ENCODE data around the gene ADAM10.
A peak's percentile ranks its signal among the peaks of the same experiment; 100 is the strongest.

The ADAM10 gene

DNA sequence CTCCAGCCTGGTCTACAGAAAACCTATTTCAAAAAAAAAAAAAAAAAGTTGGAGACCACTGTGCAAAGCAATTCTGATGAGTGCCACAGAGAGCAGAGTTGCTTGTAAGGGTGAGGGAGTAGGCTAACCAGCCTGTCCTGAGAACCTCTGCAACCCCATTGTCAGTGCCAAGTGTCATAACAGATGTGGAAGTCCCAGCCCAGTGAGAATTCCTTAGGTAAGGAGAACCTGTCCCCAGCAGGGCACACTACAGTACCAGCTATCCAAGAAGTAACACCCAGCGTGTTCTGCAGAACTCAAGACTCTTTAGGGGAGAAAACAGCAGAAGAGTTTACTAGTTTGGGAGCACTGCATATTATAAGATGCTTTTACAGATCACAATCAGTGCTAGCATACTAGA is 161.4 kb downstream of the ADAM10 start:
- TF ChIP-seq, protein P1, sequence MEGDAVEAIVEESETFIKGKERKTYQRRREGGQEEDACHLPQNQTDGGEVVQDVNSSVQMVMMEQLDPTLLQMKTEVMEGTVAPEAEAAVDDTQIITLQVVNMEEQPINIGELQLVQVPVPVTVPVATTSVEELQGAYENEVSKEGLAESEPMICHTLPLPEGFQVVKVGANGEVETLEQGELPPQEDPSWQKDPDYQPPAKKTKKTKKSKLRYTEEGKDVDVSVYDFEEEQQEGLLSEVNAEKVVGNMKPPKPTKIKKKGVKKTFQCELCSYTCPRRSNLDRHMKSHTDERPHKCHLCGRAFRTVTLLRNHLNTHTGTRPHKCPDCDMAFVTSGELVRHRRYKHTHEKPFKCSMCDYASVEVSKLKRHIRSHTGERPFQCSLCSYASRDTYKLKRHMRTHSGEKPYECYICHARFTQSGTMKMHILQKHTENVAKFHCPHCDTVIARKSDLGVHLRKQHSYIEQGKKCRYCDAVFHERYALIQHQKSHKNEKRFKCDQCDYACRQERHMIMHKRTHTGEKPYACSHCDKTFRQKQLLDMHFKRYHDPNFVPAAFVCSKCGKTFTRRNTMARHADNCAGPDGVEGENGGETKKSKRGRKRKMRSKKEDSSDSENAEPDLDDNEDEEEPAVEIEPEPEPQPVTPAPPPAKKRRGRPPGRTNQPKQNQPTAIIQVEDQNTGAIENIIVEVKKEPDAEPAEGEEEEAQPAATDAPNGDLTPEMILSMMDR (conservative IDR thresholded peaks at IDR 0.05; ENCODE audit: low read depth, low read length) = no peak
- Histone ChIP-seq H3K4me2 (peak overlapping the region; percentile 63; the same call in 1 of the 2 replicates), H4K20me1 (ENCODE audit: insufficient read depth) (no peaks in the 10 kb centered on the region), H3K9ac (no peak overlapping the region), H2AFZ (ENCODE audit: low read depth) (no peak overlapping the region), H3K4me3 (IDR thresholded peaks at IDR 0.05; ENCODE audit: insufficient read depth, low read depth, low read length) (no peak overlapping the region), H3K36me3 (ENCODE audit: insufficient read depth) (no peaks in the 10 kb centered on the region), H3K4me1 (ENCODE audit: low read depth, poor library complexity, severe bottlenecking) (peaks cover 86% of the 10 kb centered on the region), H3K27me3 (ENCODE audit: insufficient read depth, low read depth) (no peaks in the 10 kb centered on the region), H3K27ac (peak overlapping the region; percentile 97; the same call in 1 of the 2 replicates), H3K79me2 (ENCODE audit: insufficient read depth, low read depth) (no peaks in the 10 kb centered on the region)

DNA sequence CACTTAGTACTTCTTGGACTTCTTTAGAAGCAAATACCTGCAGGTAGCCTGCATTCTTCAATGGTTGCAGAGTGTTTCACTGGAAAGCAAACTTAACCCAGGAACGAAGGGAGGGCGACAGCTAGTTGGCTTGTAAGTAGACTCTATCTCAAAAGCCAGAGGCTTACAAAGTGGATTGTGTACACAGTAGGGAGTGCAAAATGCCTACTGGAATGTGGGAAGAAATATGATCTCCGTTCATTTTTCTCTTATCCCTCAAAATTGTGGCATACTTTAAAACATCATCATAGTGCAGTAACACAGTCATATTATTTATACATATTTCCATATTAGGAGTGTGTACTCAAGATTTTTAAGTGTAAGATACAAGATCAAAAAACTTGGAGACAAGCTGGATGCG is 162.0 kb downstream of the ADAM10 start:
- H3K9ac ChIP-seq = no peak overlapping the region
- peak overlapping the region; percentile 97; the same call in 1 of the 2 replicates for H3K27ac ChIP-seq
- H2AFZ ChIP-seq (ENCODE audit: low read depth) = no peak overlapping the region
- no peaks in the 10 kb centered on the region for H3K27me3 ChIP-seq (ENCODE audit: insufficient read depth, low read depth)
- H3K36me3 ChIP-seq (ENCODE audit: insufficient read depth) = no peaks in the 10 kb centered on the region
- peak overlapping the region; percentile 63 for H3K4me2 ChIP-seq
- no peak overlapping the region for H3K4me3 ChIP-seq (IDR thresholded peaks at IDR 0.05; ENCODE audit: insufficient read depth, low read depth, low read length)
- H4K20me1 ChIP-seq (ENCODE audit: insufficient read depth) = no peaks in the 10 kb centered on the region
- TF ChIP-seq, protein P1 (conservative IDR thresholded peaks at IDR 0.05; ENCODE audit: low read depth, low read length) = no peak
- no peaks in the 10 kb centered on the region for H3K79me2 ChIP-seq (ENCODE audit: insufficient read depth, low read depth)
- peaks cover 80% of the 10 kb centered on the region for H3K4me1 ChIP-seq (ENCODE audit: low read depth, poor library complexity, severe bottlenecking)

DNA sequence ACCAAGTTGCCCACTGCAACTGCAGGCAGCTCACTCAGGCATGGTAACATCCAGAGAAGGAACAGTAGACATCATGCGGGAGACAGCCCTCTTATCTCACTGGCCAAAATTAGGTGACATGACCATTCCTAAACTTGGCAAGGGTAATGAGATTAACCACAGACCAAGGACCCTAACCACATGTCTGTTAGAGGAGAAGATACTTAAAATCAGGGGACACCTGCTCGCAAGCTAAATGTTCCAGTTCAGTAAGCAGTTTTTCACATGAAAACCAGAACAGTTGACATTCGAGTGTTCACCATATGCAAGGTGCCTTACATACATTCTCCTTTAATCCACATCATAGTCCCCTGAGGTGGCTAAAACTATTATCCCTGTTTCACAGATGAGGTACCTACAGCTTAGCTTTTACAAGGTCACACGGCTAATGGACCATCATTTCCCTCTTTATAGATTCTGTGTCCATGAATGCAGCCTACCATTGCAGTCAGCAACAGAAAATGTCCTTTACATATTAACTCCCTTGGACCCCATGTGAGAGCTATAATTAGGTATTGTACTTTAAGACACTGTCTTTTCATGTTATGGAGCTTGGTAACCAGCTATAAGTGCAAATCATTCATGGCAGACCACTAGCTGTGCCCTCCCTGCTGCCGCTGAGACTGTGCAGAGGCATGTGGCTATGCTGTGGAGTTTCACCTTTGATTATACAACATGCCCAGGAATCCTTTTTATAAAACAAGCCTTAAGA is 163.6 kb downstream of the ADAM10 start:
- Histone ChIP-seq H4K20me1 (ENCODE audit: insufficient read depth) (no peaks in the 10 kb centered on the region), H3K27me3 (ENCODE audit: insufficient read depth, low read depth) (no peaks in the 10 kb centered on the region), H3K4me1 (ENCODE audit: low read depth, poor library complexity, severe bottlenecking) (peaks cover 67% of the 10 kb centered on the region), H3K79me2 (ENCODE audit: insufficient read depth, low read depth) (no peaks in the 10 kb centered on the region), H3K36me3 (ENCODE audit: insufficient read depth) (no peaks in the 10 kb centered on the region), H2AFZ (ENCODE audit: low read depth) (peak overlapping the region; percentile 23; the same call in 1 of the 2 replicates), H3K27ac (peak overlapping the region; percentile 97), H3K4me3 (IDR thresholded peaks at IDR 0.05; ENCODE audit: insufficient read depth, low read depth, low read length) (no peak overlapping the region), H3K9ac (peak overlapping the region; percentile 67), H3K4me2 (peak overlapping the region; percentile 63)
- TF ChIP-seq, protein P1 (conservative IDR thresholded peaks at IDR 0.05; ENCODE audit: low read depth, low read length) = no peak

DNA sequence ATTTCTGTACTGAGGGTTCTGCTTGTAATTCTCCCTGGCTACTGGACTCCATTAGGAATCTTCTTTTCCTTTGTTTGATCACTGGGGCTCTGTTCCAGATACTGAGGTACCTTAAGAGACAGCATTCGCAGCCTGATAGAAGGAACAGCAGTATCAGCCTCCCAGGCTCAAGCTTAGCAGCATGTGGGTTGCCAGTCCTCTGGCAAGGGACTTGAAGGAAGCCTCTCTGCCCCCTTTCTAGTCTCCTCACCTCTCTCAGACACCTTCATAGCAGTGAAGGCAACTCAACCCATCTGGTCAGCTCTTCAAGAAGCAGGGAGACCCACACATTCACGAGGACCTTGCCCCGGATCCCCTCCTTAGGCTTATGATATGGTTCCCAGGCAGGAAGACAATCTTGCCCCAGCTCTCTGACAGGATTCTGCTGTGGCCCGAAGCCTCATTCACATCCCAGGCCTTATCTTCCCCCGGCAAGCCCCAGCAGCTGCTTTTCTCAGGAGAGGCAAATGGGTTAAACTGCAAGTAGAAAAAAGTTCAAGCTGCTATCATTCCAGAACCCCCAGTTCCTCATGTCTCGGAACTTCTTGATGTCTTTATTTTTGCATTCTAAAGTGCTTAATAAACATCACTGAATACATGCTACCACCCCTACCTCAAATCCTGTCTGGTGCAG is 164.6 kb downstream of the ADAM10 start:
- Histone ChIP-seq H3K4me1 (ENCODE audit: low read depth, poor library complexity, severe bottlenecking) (peaks cover 66% of the 10 kb centered on the region), H3K36me3 (ENCODE audit: insufficient read depth) (no peaks in the 10 kb centered on the region), H3K4me3 (IDR thresholded peaks at IDR 0.05; ENCODE audit: insufficient read depth, low read depth, low read length) (no peak overlapping the region), H3K4me2 (peak overlapping the region; percentile 63), H3K79me2 (ENCODE audit: insufficient read depth, low read depth) (no peaks in the 10 kb centered on the region), H3K27me3 (ENCODE audit: insufficient read depth, low read depth) (no peaks in the 10 kb centered on the region), H4K20me1 (ENCODE audit: insufficient read depth) (no peaks in the 10 kb centered on the region), H3K9ac (peak overlapping the region; percentile 67; the same call in 1 of the 2 replicates), H3K27ac (peak overlapping the region; percentile 97), H2AFZ (ENCODE audit: low read depth) (peak overlapping the region; percentile 23; the same call in 1 of the 2 replicates)
- TF ChIP-seq, protein P1 (conservative IDR thresholded peaks at IDR 0.05; ENCODE audit: low read depth, low read length) = no peak

Measured in KMS-11 (cell line).